ENCODE measurements around the gene RBM45.
"Not testable (repeated sequence)": the region's sequence is repeated elsewhere in the genome, so short reads cannot be mapped to it uniquely, and the experiment has no call there.

Gene RBM45

GRCh38 chr2:178106053-178106452, 6.2 kb upstream of the RBM45 start:
- no peak for DNase-seq (ENCODE audit: low spot score)

- DNase-seq (ENCODE audit: low spot score), result no peak
These were observed 4.1 kb upstream of the RBM45 start for GRCh38 chr2:178108176-178108575.

DNA sequence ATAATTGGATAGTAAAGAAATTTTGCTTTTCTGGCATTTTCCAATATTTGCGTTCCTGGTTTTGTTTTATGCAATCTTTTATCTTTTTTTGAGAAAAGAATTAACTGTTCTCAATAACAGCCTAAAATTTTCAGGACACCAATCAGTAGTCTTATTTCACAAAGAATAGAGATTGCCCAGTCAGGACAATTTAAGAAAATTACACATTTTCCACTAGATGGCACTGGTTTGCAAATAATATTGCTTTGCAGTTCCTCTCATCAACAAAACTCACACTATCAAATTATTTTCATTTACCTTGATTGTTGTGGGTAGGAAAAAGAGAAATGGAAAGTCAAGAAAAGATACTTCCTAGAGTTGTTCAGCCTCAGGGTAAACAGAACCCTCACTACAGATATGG, 2.4 kb upstream of the RBM45 start:
- DNase-seq (ENCODE audit: low spot score), result peak; percentile 73

DNA sequence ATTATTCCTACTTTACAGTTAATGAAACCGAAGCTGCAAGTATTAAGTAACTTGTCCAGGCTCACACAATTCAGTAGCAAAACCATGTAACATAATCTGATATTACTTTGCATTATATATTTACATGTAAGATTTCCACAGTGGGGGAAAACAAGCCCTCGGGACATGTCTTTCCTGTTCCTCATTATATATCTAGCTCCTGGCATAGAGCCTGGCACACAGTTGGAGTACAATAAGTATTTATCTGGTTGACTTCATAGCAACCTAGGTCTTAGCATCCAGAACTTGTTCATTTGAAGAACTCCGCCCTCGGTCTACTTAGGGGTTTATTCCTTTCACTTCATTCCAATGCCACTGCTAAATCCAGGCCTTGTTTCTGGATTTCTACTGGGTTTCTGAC, 1.6 kb upstream of the RBM45 start:
- DNase-seq (ENCODE audit: low spot score), result no peak

GRCh38 chr2:178111743-178112142, 494 bp upstream of the RBM45 start:
- no peak for DNase-seq (ENCODE audit: low spot score)

- no peak for DNase-seq (ENCODE audit: low spot score)
These were observed 2.2 kb downstream of the RBM45 start for GRCh38 chr2:178114462-178114861.

DNA sequence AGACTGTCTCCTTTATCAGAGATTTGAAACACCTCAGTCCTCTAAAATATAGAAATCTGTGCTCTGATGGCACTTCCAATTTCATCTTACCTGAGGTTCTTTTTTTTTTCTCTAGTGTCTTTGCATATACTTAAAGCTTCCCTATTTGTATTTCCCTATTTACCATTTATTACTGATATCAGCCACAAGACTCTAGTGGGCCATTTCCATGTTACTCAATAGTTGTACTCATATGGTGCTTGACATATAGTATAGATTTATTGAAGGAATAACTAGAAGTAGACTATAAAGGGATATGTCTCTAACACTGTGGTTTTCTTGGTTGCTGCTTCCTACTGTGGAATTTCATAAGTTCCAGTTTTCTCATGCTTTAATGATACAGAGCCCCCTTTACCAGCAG, 3.0 kb downstream of the RBM45 start:
- no peak for DNase-seq (ENCODE audit: low spot score)

GRCh38 chr2:178117725-178118124, 5.5 kb downstream of the RBM45 start:
- DNase-seq (ENCODE audit: low spot score), result no peak

- DNase-seq (ENCODE audit: low spot score), result no peak
These were observed 7.1 kb downstream of the RBM45 start for GRCh38 chr2:178119179-178119922.

DNA sequence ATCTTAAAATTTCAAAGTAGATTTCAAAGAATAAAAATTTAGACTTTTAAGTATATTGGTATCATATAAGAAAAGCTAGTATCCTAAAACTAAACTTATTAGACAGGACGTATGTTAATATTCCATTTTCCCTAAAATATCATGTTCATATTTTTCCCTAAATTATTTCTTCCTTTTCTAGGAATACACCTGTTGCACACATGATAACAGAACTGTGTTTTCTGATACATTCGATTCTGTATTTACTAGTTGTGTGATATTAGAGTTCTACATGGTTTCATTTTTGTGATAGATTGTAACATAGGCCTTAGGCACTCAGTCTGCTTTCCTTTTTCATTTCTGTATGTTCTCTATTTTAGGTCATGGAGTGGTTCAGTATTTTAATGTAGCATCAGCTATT, 10.9 kb downstream of the RBM45 start:
- no peak for DNase-seq (ENCODE audit: low spot score)

DNA sequence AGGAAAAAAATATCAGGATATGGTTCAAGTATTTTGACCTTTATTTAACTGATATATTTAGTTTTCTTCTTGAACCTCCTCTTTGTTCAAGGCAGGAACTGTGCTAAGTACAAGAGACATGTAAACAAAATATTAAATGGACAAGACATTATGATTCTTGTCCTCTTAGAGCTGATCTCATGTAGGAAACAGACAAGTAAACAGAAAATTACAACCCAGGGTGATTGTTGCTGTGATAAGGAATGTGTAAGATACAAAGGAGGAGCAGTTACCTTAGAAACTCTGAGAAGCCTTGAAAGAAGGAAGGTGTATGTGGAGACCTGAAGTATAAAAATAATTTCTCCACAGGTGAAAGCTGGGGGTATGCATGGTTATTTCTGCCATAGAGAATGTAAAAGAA, 12.9 kb downstream of the RBM45 start:
- no peak for DNase-seq (ENCODE audit: low spot score)

DNA sequence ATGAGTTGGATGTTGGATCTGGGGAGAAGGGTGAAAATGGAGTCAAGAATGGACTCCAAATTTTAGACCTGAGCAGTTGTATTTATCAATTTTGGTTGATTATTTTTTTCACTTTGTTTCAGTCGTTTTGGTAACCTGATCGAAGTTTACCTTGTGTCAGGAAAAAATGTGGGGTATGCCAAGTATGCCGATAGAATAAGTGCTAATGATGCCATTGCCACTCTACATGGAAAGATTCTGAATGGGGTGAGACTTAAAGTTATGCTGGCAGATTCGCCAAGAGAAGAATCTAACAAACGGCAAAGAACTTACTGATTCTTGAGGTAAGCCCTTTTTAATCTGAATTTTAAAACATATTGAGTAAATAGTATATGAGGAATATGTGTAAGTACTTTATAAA, 13.6 kb downstream of the RBM45 start:
- no peak for DNase-seq (ENCODE audit: low spot score)

DNA sequence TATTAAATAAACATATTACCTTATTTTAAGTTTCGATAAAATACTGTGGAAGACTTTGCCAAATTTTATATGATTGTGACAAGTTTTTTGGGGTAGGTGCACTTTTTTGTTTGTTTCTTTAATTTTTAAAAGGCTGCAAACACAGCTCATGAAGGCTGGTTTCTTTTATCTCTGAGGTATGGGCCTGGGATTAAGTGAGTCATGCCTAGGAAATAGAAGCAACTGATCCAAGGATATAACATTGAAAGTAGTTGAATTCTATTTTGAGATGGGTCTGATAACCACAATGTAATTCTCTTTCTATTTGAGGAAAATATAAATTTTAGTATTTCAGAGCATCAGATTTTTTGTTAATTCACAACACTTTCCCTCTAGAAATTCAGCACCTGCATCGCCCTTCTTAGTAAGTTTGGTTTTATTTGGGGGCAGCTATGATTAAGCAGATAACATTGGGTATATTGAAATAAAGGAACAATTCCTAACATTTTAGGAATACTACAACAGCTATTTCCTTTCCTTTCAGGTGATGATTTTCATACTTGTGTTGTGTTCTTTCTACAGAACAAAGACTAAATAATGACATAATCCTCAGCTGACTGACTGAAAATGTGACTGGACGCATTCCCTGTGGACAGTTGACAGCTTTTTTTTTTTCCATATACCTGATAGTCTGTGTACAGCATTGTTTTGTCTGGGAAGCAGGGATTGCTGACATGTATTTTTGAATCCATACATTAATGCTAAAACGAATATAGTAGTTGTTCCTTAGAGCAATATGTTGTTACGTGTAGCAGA, 16.8 kb downstream of the RBM45 start:
- no peak for DNase-seq (ENCODE audit: low spot score)

- no peak for DNase-seq (ENCODE audit: low spot score)
These were observed 24.2 kb downstream of the RBM45 start for GRCh38 chr2:178136321-178137025.

DNA sequence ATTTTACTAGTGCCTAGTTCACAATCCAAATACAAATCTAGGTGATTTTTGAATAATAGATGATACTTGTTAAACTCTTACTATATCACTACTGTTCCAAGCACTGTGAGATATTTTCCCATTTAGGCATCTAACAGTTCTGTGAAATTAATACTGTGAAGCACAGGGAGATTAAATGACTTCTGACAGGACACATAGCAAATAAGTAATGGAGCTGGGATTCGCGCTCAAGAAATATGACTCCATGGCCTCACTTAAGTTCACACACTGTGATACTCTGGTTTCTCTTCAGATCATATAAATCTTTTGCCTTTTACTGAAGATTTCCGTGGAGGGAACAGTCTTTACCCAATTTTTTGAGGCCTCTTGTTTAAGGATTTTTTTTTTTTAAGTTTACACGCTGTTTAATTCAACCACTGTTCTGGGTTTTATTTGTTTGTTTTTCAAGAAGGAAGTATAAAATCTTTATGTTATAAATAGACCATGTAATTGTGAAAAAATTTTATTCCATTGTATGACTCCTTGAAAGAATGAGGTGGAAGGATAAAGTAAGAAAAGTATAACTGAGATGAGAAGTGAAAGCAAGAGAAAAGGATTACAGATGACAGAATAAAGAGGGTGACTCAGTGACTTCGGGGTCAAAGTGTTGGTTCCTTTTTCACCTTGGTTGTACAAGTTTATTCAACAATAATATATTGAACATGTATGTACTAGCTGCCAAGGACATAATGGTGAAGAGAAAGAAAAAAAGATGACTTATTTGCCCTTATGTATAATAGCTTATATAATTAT, 30.2 kb downstream of the RBM45 start:
- DNase-seq (ENCODE audit: low spot score), result no peak

GRCh38 chr2:178143481-178143880, 31.2 kb downstream of the RBM45 start:
- no peak for DNase-seq (ENCODE audit: low spot score)

- DNase-seq (ENCODE audit: low spot score), result no peak
These were observed 39.8 kb downstream of the RBM45 start for GRCh38 chr2:178152033-178152432.

DNA sequence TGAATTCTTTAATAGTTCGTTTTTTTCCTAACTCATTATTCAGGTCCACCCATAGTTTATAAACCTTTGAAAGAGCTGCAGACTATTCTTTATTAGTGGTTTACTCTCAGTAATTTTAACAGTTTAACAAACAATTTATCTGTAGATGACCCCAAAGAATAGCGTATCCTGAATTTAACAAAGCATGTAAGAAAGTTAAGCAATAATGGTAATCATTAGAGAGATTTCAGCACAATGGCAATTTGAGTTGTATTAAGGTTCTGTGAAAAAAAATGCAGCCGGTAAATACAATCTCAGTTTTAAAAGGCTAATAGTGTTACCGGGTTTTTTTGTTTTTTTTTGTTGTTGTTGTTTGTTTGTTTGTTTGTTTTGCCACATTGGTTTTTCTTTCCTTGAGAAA, 40.3 kb downstream of the RBM45 start:
- no peak for DNase-seq (ENCODE audit: low spot score)

GRCh38 chr2:178152977-178153376, 40.7 kb downstream of the RBM45 start:
- DNase-seq (ENCODE audit: low spot score), result no peak

- DNase-seq (ENCODE audit: low spot score), result not testable (repeated sequence)
These were observed 41.6 kb downstream of the RBM45 start for GRCh38 chr2:178153878-178154277.

DNA sequence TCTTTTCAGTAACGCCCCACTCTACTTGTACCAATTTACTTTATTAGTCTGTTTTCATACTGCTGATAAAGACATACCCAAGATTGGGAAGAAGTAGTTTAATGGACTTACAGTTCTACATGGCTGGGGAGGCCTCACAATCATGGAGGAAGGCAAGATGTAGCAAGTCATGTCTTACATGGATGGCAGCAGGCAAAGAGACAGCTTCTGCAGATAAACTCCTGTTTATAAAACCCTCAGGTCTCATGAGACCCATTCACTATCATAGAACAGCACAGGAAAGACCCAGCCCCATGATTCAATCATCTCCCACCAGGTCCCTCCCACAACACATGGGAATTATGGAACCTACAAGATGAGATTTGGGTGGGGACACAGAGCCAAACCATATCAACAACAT, 43.3 kb downstream of the RBM45 start:
- DNase-seq (ENCODE audit: low spot score), result no peak

DNA sequence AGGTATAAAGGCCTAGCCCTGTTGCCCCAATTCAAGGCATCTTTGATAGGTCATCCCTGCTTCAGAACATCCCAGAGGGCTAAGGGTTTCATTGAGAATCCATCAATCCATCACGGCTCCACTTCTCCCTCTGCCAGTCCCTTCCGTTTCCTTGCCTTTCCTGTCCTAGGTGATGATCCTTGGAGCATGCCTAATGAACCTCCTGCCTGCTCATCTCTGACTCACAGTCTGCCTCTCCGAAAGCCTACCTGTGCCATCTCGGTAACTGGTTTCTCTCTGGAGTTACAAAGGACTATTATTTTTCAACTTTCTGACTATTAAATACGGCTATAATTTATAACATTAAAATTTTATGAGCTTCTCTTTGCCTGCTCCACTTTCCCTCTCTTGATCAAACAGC, 45.3 kb downstream of the RBM45 start:
- DNase-seq (ENCODE audit: low spot score), result no peak
